Activated naive CD8-positive, alpha-beta T cell (primary cell): ENCODE results near the gene UCMA.

Experiments used
- H3K27ac Mint-ChIP-seq: one replicate; pipeline ENCODE4 v1.8.0; 2021; ENCODE audit warnings: mixed read lengths
- H3K27me3 Mint-ChIP-seq: one replicate; pipeline ENCODE4 v1.8.0; 2021; ENCODE audit warnings: mixed read lengths
- H3K36me3 Mint-ChIP-seq: one replicate; pipeline ENCODE4 v1.8.0; 2021; ENCODE audit warnings: mixed read lengths
- H3K4me1 Mint-ChIP-seq: one replicate; pipeline ENCODE4 v1.8.0; 2021; ENCODE audit warnings: low read depth, mixed read lengths
- H3K4me3 Mint-ChIP-seq: one replicate; pipeline ENCODE4 v1.8.0; 2021; ENCODE audit warnings: mild to moderate bottlenecking, mixed read lengths
- H3K9me3 Mint-ChIP-seq: one replicate; pipeline ENCODE4 v1.8.0; 2021; ENCODE audit warnings: low read depth, mixed read lengths

UCMA gene

GRCh38 chr10:13221572-13221971 is 12.6 kb downstream of the UCMA start:
- Mint-ChIP-seq H3K27ac (no peak overlapping the region), H3K4me1 (no peaks in the 10 kb centered on the region), H3K27me3 (no peaks in the 10 kb centered on the region), H3K36me3 (no peaks in the 10 kb centered on the region), H3K4me3 (no peak overlapping the region), H3K9me3 (no peaks in the 10 kb centered on the region)

DNA sequence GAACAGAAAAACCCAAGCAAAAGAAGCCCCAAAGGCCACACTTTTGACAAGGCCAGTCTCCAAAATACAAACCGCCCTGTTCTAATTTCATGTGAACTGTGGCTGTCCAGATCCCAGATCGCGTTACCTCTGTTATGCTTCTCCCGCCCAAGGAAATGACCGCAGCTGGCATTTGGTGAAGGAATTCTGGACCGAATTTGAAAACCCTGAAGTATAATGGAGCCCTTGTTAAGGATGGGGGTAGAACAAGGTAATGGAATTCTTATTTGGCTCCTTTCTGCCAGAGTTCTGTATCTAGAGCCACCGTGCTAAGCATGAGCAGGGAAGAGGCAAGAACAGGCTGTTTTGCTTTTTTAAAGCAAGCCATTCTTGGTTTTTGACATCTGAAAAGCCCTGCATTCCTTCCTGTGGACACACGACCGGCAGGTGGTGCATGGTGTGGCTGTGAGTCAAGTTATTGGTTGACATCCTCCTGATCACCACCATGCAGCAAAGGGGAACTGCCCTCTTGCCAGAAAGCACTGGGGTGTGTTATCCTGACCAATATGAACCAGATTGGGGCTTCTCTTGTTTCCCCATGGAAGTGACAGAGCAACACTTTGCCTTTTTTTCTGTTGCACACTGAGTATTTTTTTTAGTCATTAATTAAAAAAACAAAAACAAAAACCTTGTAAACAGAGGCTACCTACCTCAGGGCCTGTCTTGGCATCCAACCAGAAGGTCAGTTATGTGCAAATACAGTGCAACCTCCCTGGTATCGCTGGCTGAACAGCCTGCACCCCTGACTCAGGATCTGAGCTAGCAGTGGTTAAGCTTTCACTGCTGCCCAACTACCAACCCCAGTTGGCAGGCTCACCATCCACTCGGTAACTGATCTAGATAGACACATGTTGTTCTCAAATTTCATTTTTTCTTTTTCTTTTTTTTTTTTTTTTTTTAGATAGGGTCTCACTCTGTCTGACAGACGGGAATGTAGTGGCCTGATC is 14.2 kb downstream of the UCMA start:
- no peak overlapping the region for H3K27ac Mint-ChIP-seq
- H3K27me3 Mint-ChIP-seq, result no peaks in the 10 kb centered on the region
- no peak overlapping the region for H3K4me3 Mint-ChIP-seq
- H3K4me1 Mint-ChIP-seq, result no peaks in the 10 kb centered on the region
- H3K36me3 Mint-ChIP-seq, result no peaks in the 10 kb centered on the region
- no peaks in the 10 kb centered on the region for H3K9me3 Mint-ChIP-seq

DNA sequence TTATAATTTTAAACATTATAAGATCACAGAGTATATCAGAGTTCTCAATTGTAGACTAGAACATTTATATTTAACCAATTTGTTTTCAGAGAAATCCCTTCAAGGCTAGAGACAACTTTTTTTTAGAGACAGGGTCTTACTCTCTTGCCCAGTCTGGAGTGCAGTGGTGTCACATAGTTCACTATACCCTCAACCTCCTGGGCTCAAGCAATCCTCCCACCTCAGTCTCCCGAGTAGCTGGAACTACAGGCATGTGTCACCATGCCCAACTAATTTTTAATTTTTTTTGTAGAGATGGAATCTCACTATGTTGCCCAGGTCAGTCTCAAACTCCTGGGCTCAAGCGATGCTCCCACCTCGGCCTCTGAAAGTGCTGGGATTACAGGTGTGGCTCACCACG is 15.3 kb downstream of the UCMA start:
- Mint-ChIP-seq H3K4me3 (no peak overlapping the region), H3K27me3 (no peaks in the 10 kb centered on the region), H3K36me3 (peaks cover 2% of the 10 kb centered on the region), H3K27ac (no peak overlapping the region), H3K9me3 (no peaks in the 10 kb centered on the region), H3K4me1 (no peaks in the 10 kb centered on the region)

- Mint-ChIP-seq H3K9me3 (no peaks in the 10 kb centered on the region), H3K4me1 (no peaks in the 10 kb centered on the region), H3K27me3 (no peaks in the 10 kb centered on the region), H3K27ac (no peak overlapping the region), H3K4me3 (no peak overlapping the region), H3K36me3 (peaks cover 14% of the 10 kb centered on the region)
These were observed 21.0 kb downstream of the UCMA start for GRCh38 chr10:13213163-13213562.

GRCh38 chr10:13206546-13207443 is 27.4 kb downstream of the UCMA start:
- H3K9me3 Mint-ChIP-seq, result no peaks in the 10 kb centered on the region
- H3K27me3 Mint-ChIP-seq, result no peaks in the 10 kb centered on the region
- H3K36me3 Mint-ChIP-seq, result peaks cover 10% of the 10 kb centered on the region
- H3K4me1 Mint-ChIP-seq, result no peaks in the 10 kb centered on the region
- H3K4me3 Mint-ChIP-seq, result no peak overlapping the region
- no peak overlapping the region for H3K27ac Mint-ChIP-seq

DNA sequence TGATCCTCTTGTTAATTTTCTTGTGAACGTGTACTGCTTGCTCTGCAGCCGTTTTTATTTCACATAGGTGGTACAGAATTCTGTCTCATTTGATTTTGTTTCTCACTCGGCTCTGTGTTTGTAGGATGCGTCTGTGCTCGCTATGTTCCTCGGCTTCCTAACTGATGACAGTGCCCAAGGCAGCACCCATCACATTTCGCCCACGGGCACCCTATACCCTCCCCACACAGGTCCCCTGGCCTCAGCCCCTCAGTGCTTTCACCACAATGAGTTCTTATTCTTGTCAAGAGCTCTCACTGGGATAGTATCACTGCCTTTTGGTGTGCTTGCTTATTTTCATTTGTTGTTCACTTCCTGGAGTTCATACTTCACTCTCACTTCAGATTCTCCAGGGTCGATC is 28.1 kb downstream of the UCMA start:
- Mint-ChIP-seq H3K4me1 (no peaks in the 10 kb centered on the region), H3K36me3 (peaks cover 10% of the 10 kb centered on the region), H3K4me3 (no peak overlapping the region), H3K9me3 (no peaks in the 10 kb centered on the region), H3K27me3 (no peaks in the 10 kb centered on the region), H3K27ac (no peak overlapping the region)

DNA sequence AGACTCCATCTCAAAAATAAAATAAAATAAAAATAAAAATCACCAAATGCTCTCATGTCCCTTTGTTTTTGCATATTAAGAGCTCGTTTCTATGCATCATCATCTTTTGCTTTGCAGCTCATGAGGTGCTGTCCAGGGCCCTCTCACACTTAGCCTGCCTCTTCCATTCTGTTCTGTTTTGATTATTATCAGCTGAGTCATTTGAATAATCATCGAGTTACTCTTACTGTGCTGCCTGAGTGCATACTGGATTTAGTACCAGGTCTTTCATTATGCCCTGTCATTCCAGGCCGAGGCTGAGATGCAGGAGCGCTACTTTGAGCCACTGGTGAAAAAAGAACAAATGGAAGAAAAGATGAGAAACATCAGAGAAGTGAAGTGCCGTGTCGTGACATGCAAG is 33.0 kb downstream of the UCMA start:
- H3K36me3 Mint-ChIP-seq, result peaks cover 3% of the 10 kb centered on the region
- no peaks in the 10 kb centered on the region for H3K4me1 Mint-ChIP-seq
- H3K4me3 Mint-ChIP-seq, result no peak overlapping the region
- no peaks in the 10 kb centered on the region for H3K9me3 Mint-ChIP-seq
- no peaks in the 10 kb centered on the region for H3K27me3 Mint-ChIP-seq
- no peak overlapping the region for H3K27ac Mint-ChIP-seq

GRCh38 chr10:13195016-13195415 is 39.2 kb downstream of the UCMA start:
- Mint-ChIP-seq H3K27me3 (no peaks in the 10 kb centered on the region), H3K4me3 (no peak overlapping the region), H3K36me3 (peaks cover 12% of the 10 kb centered on the region)

GRCh38 chr10:13193637-13194036 is 40.5 kb downstream of the UCMA start:
- H3K27me3 Mint-ChIP-seq, result no peaks in the 10 kb centered on the region
- H3K4me1 Mint-ChIP-seq, result no peaks in the 10 kb centered on the region
- no peak overlapping the region for H3K27ac Mint-ChIP-seq
- H3K4me3 Mint-ChIP-seq, result no peak overlapping the region
- peaks cover 12% of the 10 kb centered on the region for H3K36me3 Mint-ChIP-seq
- no peaks in the 10 kb centered on the region for H3K9me3 Mint-ChIP-seq

More at GRCh38 chr10:13195016-13195415, 39.2 kb downstream of the UCMA start:
- H3K9me3 Mint-ChIP-seq, result no peaks in the 10 kb centered on the region
- no peak overlapping the region for H3K27ac Mint-ChIP-seq
- no peaks in the 10 kb centered on the region for H3K4me1 Mint-ChIP-seq

- peaks cover 17% of the 10 kb centered on the region for H3K36me3 Mint-ChIP-seq
- H3K4me3 Mint-ChIP-seq, result no peak overlapping the region
- no peaks in the 10 kb centered on the region for H3K27me3 Mint-ChIP-seq
- no peak overlapping the region for H3K27ac Mint-ChIP-seq
- no peaks in the 10 kb centered on the region for H3K4me1 Mint-ChIP-seq
- H3K9me3 Mint-ChIP-seq, result no peaks in the 10 kb centered on the region
These were observed 42.8 kb downstream of the UCMA start for GRCh38 chr10:13191362-13191761.

DNA sequence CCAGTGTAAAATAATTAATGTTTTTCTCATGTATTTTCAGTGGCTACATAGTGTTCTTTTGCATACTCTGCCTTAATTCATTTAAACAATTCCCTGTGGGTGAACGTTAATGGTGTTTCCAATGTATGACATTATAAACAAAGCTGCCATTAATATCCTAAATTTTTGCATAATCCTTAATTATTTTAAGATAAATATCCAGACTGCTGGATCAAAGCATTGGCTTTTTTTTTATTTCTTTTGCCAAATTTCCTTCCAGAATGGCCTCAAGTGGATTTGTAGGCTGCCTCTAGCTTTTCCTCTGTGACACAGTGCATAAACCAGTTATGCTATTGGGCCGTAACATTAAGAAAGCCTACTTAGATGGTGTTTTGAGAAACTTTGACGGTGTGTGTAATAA is 43.4 kb downstream of the UCMA start:
- H3K27me3 Mint-ChIP-seq, result no peaks in the 10 kb centered on the region
- H3K36me3 Mint-ChIP-seq, result peaks cover 21% of the 10 kb centered on the region
- H3K9me3 Mint-ChIP-seq, result no peaks in the 10 kb centered on the region
- H3K4me3 Mint-ChIP-seq, result no peak overlapping the region
- H3K4me1 Mint-ChIP-seq, result no peaks in the 10 kb centered on the region
- H3K27ac Mint-ChIP-seq, result no peak overlapping the region

- Mint-ChIP-seq H3K27me3 (no peaks in the 10 kb centered on the region), H3K4me1 (no peaks in the 10 kb centered on the region), H3K4me3 (no peak overlapping the region), H3K9me3 (no peaks in the 10 kb centered on the region), H3K36me3 (peaks cover 17% of the 10 kb centered on the region), H3K27ac (no peak overlapping the region)
These were observed 44.2 kb downstream of the UCMA start for GRCh38 chr10:13189961-13190360.

- Mint-ChIP-seq H3K9me3 (no peaks in the 10 kb centered on the region), H3K27ac (no peak overlapping the region)
These were observed 45.6 kb downstream of the UCMA start for GRCh38 chr10:13188593-13188992.

DNA sequence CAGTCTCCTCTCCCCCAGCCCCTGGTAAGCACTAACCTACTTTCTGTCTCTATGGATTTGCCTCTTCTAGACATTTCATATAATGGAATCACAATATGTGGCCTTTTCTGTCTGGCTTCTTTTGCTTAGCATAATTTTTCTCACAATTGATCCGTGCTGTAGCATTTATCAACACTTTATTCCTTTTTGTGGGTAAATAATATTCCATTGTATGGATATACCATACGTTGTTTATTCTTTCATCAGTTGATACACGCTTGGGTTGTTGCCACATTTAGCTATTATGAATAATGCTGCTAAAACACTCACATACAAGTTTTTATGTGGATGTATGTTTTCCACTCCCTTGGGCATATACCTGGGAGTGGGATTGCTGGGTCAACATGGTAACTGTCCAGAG is 47.0 kb downstream of the UCMA start:
- H3K36me3 Mint-ChIP-seq, result peaks cover 20% of the 10 kb centered on the region
- no peaks in the 10 kb centered on the region for H3K9me3 Mint-ChIP-seq
- no peaks in the 10 kb centered on the region for H3K4me1 Mint-ChIP-seq
- no peak overlapping the region for H3K27ac Mint-ChIP-seq
- no peaks in the 10 kb centered on the region for H3K27me3 Mint-ChIP-seq
- no peak overlapping the region for H3K4me3 Mint-ChIP-seq

More at GRCh38 chr10:13188593-13188992, 45.6 kb downstream of the UCMA start:
- Mint-ChIP-seq H3K36me3 (peaks cover 19% of the 10 kb centered on the region), H3K27me3 (no peaks in the 10 kb centered on the region), H3K4me3 (no peak overlapping the region), H3K4me1 (no peaks in the 10 kb centered on the region)
